HepG2 (cell line): Measurements from ENCODE around the gene CAPN9. TPM values are rescaled to one million over a fixed set of nuclear protein-coding genes. Genes with fewer than 3 reads are reported as not detected.

ENCODE experiments used
- ARNT ChIP-seq: fragments of 450-650 bp; IDR thresholded peaks from 2 replicates; pipeline ENCODE4 v1.6.1; 2017
- EED ChIP-seq: sonication (generic); formaldehyde crosslinking; IDR thresholded peaks from 2 replicates; pipeline ENCODE4 v1.5.0; 2020; ENCODE audit warnings: mild to moderate bottlenecking, missing genetic modification reagents
- HDAC2 ChIP-seq: sonication (generic); formaldehyde crosslinking; IDR thresholded peaks from 2 replicates; pipeline ENCODE4 v1.4.0; 2020; ENCODE audit warnings: missing genetic modification reagents
- NFYB ChIP-seq: sonication (generic); formaldehyde crosslinking; IDR thresholded peaks from 2 replicates; pipeline ENCODE4 v1.4.0; 2020; ENCODE audit warnings: missing genetic modification reagents
- PAF1 ChIP-seq: IDR thresholded peaks from 2 replicates; pipeline ENCODE4 v1.6.1; 2016; ENCODE audit warnings: missing genetic modification reagents, missing compliant biosample characterization
- RBFOX2 ChIP-seq: fragments of 200-400 bp; formaldehyde crosslinking; IDR thresholded peaks from 2 replicates; pipeline ENCODE4 v1.6.1; 2017; ENCODE audit warnings: low read depth, mild to moderate bottlenecking, low read length
- SAFB2 ChIP-seq: sonication (generic); formaldehyde crosslinking; IDR thresholded peaks from 2 replicates; pipeline ENCODE4 v1.5.1; 2020; ENCODE audit warnings: missing genetic modification reagents, low read depth, mild to moderate bottlenecking, borderline replicate concordance
- SKI ChIP-seq: fragments of 450-650 bp; IDR thresholded peaks from one replicate; pipeline ENCODE4 v1.6.1; 2018; ENCODE audit warnings: mild to moderate bottlenecking; ENCODE audit not compliant: partially characterized antibody
- ZNF205 ChIP-seq: IDR thresholded peaks from 2 replicates; pipeline ENCODE4 v1.6.1; 2018; ENCODE audit warnings: missing biosample characterization, missing genetic modification reagents
- ZNF432 ChIP-seq: sonication (generic); formaldehyde crosslinking; IDR thresholded peaks from 2 replicates; pipeline ENCODE4 v1.5.0; 2020; ENCODE audit warnings: missing genetic modification reagents, mild to moderate bottlenecking, borderline replicate concordance
- polyA plus RNA-seq, 8 experiments: library from polyadenylated mRNA; depleted of rRNA in 3 of 8; stranded (reverse) in 7 of 8; unstranded in 1 of 8; fragments of >200 nt; fragmentation: Illumina TruSeq in 4 of 8; extraction: Trizol in 4 of 8; gene quantifications; 2 replicates each; pipeline versions ENCODE4 v1.2.1 to v1.2.3, GENCODE V29; 2011 to 2016; ENCODE audit warnings: low read depth in 4 of 8, missing spikeins in 1 of 8, mixed read lengths in 1 of 8; ENCODE audit not compliant: insufficient read depth in 1 of 8
- total RNA-seq, 5 experiments: library from RNA; depleted of rRNA; stranded (reverse); fragments of >200 nt; fragmentation: Illumina TruSeq; extraction: Trizol; gene quantifications; 2 replicates each; pipeline ENCODE4 v1.2.3, GENCODE V29; 2016; ENCODE audit warnings: low read depth in 1 of 5
- TF ChIP-seq, protein P1 (sequence below): sonication (generic); formaldehyde crosslinking; IDR thresholded peaks from 2 replicates; pipeline ENCODE4 v1.5.1; 2020; ENCODE audit warnings: mild to moderate bottlenecking, missing genetic modification reagents, moderate library complexity
- TF ChIP-seq, protein P2 (sequence below): sonication (generic); formaldehyde crosslinking; IDR thresholded peaks from one replicate; pipeline ENCODE4 v1.5.1; 2020; ENCODE audit warnings: mild to moderate bottlenecking, missing genetic modification reagents; ENCODE audit errors: not compliant biosample characterization
- TF ChIP-seq, protein P3 (sequence below): sonication (generic); formaldehyde crosslinking; IDR thresholded peaks from 2 replicates; pipeline ENCODE4 v1.5.1; 2020; ENCODE audit warnings: missing genetic modification reagents, mild to moderate bottlenecking, borderline replicate concordance
- TF ChIP-seq, protein P4 (sequence below): sonication (generic); formaldehyde crosslinking; IDR thresholded peaks from 2 replicates; pipeline ENCODE4 v1.4.0; 2020; ENCODE audit warnings: missing genetic modification reagents

Gene CAPN9
- total and polyA plus RNA-seq, 2 of the 13 experiments (the other 11 are each of a cell fraction or from before 2014, with no cell fraction given): 0.04 to 0.31 TPM

DNA sequence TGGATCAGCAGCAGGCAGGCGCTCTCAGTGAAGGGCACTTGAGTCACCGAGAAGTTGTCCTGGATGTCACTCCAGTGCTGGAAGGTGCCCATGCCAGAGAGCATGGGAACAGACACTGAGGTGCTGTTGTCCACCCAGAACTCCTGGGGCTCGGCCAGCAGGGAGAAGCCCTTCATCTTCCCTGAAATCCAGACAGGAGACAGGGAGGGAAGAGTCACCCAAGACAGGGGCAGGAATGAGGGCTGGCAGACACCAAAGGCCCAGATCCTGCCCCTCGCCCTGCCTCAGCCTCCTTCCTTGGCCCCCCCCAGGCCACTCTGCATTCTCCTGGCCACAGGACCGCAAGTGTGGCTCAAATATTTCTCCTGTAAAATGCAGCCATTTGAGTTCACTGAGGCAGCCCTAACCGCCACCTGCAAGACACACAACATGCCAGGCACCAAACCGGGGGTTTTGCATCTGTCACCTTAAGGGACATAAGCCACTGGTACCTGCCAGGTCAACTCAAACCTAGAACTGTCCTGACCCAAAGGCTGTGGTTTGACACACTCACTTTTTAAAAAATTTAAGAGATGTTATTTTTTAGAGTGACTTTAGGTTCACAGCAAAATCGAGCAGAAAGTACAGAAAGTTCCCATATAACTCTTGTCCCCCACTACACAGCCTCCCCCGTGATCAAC, 41.0 kb upstream of the CAPN9 start (continued):
- no peak for TF ChIP-seq EED (CRISPR knock-in tag)
- TF ChIP-seq, protein P1, sequence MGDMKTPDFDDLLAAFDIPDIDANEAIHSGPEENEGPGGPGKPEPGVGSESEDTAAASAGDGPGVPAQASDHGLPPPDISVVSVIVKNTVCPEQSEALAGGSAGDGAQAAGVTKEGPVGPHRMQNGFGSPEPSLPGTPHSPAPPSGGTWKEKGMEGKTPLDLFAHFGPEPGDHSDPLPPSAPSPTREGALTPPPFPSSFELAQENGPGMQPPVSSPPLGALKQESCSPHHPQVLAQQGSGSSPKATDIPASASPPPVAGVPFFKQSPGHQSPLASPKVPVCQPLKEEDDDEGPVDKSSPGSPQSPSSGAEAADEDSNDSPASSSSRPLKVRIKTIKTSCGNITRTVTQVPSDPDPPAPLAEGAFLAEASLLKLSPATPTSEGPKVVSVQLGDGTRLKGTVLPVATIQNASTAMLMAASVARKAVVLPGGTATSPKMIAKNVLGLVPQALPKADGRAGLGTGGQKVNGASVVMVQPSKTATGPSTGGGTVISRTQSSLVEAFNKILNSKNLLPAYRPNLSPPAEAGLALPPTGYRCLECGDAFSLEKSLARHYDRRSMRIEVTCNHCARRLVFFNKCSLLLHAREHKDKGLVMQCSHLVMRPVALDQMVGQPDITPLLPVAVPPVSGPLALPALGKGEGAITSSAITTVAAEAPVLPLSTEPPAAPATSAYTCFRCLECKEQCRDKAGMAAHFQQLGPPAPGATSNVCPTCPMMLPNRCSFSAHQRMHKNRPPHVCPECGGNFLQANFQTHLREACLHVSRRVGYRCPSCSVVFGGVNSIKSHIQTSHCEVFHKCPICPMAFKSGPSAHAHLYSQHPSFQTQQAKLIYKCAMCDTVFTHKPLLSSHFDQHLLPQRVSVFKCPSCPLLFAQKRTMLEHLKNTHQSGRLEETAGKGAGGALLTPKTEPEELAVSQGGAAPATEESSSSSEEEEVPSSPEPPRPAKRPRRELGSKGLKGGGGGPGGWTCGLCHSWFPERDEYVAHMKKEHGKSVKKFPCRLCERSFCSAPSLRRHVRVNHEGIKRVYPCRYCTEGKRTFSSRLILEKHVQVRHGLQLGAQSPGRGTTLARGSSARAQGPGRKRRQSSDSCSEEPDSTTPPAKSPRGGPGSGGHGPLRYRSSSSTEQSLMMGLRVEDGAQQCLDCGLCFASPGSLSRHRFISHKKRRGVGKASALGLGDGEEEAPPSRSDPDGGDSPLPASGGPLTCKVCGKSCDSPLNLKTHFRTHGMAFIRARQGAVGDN (CRISPR knock-in tag): peak; percentile 40; the same call in 1 of the 2 replicates
- TF ChIP-seq, protein P2, sequence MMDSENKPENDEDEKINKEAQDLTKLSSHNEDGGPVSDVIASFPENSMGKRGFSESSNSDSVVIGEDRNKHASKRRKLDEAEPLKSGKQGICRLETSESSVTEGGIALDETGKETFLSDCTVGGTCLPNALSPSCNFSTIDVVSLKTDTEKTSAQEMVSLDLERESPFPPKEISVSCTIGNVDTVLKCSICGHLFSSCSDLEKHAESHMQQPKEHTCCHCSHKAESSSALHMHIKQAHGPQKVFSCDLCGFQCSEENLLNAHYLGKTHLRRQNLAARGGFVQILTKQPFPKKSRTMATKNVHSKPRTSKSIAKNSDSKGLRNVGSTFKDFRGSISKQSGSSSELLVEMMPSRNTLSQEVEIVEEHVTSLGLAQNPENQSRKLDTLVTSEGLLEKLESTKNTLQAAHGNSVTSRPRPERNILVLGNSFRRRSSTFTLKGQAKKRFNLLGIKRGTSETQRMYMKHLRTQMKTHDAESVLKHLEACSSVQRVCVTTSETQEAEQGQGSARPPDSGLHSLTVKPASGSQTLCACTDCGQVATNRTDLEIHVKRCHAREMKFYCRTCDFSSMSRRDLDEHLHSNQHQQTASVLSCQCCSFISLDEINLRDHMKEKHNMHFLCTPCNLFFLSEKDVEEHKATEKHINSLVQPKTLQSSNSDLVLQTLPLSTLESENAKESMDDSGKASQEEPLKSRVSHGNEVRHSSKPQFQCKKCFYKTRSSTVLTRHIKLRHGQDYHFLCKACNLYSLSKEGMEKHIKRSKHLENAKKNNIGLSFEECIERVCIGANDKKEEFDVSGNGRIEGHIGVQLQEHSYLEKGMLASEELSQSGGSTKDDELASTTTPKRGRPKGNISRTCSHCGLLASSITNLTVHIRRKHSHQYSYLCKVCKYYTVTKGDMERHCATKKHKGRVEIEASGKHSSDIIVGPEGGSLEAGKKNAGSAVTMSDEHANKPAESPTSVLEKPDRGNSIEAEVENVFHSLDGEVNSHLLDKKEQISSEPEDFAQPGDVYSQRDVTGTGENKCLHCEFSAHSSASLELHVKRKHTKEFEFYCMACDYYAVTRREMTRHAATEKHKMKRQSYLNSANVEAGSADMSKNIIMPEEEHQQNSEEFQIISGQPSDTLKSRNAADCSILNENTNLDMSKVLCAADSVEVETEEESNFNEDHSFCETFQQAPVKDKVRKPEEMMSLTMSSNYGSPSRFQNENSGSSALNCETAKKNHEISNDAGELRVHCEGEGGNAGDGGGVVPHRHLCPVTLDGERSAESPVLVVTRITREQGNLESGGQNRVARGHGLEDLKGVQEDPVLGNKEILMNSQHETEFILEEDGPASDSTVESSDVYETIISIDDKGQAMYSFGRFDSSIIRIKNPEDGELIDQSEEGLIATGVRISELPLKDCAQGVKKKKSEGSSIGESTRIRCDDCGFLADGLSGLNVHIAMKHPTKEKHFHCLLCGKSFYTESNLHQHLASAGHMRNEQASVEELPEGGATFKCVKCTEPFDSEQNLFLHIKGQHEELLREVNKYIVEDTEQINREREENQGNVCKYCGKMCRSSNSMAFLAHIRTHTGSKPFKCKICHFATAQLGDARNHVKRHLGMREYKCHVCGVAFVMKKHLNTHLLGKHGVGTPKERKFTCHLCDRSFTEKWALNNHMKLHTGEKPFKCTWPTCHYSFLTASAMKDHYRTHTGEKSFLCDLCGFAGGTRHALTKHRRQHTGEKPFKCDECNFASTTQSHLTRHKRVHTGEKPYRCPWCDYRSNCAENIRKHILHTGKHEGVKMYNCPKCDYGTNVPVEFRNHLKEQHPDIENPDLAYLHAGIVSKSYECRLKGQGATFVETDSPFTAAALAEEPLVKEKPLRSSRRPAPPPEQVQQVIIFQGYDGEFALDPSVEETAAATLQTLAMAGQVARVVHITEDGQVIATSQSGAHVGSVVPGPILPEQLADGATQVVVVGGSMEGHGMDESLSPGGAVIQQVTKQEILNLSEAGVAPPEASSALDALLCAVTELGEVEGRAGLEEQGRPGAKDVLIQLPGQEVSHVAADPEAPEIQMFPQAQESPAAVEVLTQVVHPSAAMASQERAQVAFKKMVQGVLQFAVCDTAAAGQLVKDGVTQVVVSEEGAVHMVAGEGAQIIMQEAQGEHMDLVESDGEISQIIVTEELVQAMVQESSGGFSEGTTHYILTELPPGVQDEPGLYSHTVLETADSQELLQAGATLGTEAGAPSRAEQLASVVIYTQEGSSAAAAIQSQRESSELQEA (CRISPR knock-in tag): no peak
- TF ChIP-seq RBFOX2: peak; percentile 61
- TF ChIP-seq, protein P3, sequence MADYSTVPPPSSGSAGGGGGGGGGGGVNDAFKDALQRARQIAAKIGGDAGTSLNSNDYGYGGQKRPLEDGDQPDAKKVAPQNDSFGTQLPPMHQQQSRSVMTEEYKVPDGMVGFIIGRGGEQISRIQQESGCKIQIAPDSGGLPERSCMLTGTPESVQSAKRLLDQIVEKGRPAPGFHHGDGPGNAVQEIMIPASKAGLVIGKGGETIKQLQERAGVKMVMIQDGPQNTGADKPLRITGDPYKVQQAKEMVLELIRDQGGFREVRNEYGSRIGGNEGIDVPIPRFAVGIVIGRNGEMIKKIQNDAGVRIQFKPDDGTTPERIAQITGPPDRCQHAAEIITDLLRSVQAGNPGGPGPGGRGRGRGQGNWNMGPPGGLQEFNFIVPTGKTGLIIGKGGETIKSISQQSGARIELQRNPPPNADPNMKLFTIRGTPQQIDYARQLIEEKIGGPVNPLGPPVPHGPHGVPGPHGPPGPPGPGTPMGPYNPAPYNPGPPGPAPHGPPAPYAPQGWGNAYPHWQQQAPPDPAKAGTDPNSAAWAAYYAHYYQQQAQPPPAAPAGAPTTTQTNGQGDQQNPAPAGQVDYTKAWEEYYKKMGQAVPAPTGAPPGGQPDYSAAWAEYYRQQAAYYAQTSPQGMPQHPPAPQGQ (CRISPR knock-in tag): no peak
- TF ChIP-seq, protein P4, sequence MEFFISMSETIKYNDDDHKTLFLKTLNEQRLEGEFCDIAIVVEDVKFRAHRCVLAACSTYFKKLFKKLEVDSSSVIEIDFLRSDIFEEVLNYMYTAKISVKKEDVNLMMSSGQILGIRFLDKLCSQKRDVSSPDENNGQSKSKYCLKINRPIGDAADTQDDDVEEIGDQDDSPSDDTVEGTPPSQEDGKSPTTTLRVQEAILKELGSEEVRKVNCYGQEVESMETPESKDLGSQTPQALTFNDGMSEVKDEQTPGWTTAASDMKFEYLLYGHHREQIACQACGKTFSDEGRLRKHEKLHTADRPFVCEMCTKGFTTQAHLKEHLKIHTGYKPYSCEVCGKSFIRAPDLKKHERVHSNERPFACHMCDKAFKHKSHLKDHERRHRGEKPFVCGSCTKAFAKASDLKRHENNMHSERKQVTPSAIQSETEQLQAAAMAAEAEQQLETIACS (CRISPR knock-in tag): no peak
- TF ChIP-seq ZNF432 (CRISPR knock-in tag): no peak
- TF ChIP-seq PAF1: no peak
- TF ChIP-seq SKI: no peak
- TF ChIP-seq ARNT: no peak
- TF ChIP-seq SAFB2 (CRISPR knock-in tag): no peak
- no peak for TF ChIP-seq NFYB (CRISPR knock-in tag)
- no peak for TF ChIP-seq HDAC2 (CRISPR knock-in tag)
- TF ChIP-seq ZNF205: no peak
